ENCODE data around the gene SLC35F4. TPM values are rescaled to one million over a fixed set of nuclear protein-coding genes. Genes with fewer than 3 reads are reported as not detected.

Gene SLC35F4
- total RNA-seq, 1 donor from 2014 or later: not detected

DNA sequence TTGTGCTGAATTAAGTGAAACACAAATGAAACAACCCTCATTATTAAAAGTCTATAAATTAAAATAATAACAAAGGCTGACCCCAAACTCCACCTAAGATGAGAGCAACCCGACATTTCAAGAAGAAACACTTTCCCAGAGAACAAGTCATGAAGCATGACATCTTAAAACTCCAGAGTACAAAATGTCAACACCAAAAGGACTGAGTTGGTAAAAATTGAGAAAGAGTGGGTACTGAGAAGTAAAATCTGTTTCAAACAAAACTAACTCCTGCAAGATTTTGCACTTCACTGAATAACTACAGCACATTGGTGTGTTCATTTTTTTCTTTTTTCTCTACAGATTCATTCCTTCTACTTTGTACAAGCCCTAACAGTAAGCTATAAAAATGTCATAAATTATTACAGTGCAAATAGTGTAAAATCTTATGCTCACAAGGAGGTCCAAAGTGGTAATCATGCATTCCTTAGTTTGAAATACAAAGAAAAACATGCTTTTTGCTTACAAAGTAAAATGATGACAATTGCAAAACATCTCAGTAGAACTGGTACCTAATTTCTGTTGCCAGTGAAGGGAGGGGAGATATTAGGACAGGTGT is 31.8 kb downstream of the SLC35F4 start:
- Mint-ChIP-seq H3K27ac (ENCODE audit: unreplicated experiment) (no peak overlapping the region), H3K9me3 (ENCODE audit: unreplicated experiment) (no peaks in the 10 kb centered on the region), H3K27me3 (ENCODE audit: unreplicated experiment) (no peaks in the 10 kb centered on the region), H3K36me3 (ENCODE audit: unreplicated experiment) (no peaks in the 10 kb centered on the region), H3K4me3 (ENCODE audit: unreplicated experiment) (no peak overlapping the region), H3K4me1 (ENCODE audit: unreplicated experiment) (no peaks in the 10 kb centered on the region)
- TF ChIP-seq CTCF (IDR thresholded peaks at IDR 0.05): no peak
- no peak for DNase-seq (ENCODE audit: extremely low spot score, unreplicated experiment)

DNA sequence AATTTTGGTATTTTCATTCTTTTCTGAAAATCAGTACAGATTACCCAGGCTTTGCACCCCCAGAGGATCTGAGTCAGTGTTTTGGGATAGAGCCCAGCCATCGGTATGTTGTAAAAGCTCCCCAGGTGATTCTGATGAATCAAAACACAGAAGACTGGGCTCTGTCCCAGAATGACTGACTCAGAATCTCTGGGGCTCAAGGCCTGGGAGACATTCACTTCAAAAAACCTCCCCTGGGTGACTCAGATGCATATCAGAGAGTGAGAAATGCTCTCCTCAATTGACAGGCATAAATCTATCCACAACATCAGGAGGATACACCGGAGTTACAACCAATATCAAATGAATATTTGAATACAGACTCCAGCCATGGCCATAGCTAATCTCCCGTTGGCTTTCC is 32.6 kb downstream of the SLC35F4 start:
- Mint-ChIP-seq H3K4me3 (ENCODE audit: unreplicated experiment) (no peak overlapping the region), H3K4me1 (ENCODE audit: unreplicated experiment) (no peaks in the 10 kb centered on the region), H3K36me3 (ENCODE audit: unreplicated experiment) (no peaks in the 10 kb centered on the region), H3K27ac (ENCODE audit: unreplicated experiment) (no peak overlapping the region), H3K27me3 (ENCODE audit: unreplicated experiment) (no peaks in the 10 kb centered on the region), H3K9me3 (ENCODE audit: unreplicated experiment) (no peaks in the 10 kb centered on the region)
- DNase-seq (ENCODE audit: extremely low spot score, unreplicated experiment): no peak
- TF ChIP-seq CTCF (IDR thresholded peaks at IDR 0.05): no peak

DNA sequence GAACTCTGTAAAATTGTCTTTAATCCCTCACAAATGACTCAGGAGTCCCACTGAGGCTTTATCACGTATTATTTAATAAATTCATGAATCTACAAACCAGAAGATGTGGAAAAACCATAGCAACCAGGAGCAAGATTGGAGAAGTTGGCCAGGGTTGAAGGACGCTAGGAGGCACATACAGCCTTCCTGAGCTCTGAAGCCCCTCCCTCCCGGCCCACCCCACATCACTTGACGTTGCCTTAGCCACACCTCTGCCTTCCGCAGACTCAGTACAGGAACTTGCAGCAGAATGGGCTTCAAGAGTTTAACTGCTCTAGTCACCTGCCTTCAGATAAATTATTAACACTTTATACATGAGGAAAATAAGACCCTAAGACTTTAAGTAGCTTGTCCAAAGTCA is 33.9 kb downstream of the SLC35F4 start:
- Mint-ChIP-seq H3K4me3 (ENCODE audit: unreplicated experiment) (no peak overlapping the region), H3K9me3 (ENCODE audit: unreplicated experiment) (no peaks in the 10 kb centered on the region), H3K4me1 (ENCODE audit: unreplicated experiment) (no peaks in the 10 kb centered on the region), H3K27ac (ENCODE audit: unreplicated experiment) (no peak overlapping the region), H3K36me3 (ENCODE audit: unreplicated experiment) (no peaks in the 10 kb centered on the region), H3K27me3 (ENCODE audit: unreplicated experiment) (no peaks in the 10 kb centered on the region)
- TF ChIP-seq CTCF (IDR thresholded peaks at IDR 0.05): no peak
- no peak for DNase-seq (ENCODE audit: extremely low spot score, unreplicated experiment)

- Mint-ChIP-seq H3K27ac (ENCODE audit: unreplicated experiment) (no peak overlapping the region), H3K27me3 (ENCODE audit: unreplicated experiment) (no peaks in the 10 kb centered on the region), H3K9me3 (ENCODE audit: unreplicated experiment) (no peaks in the 10 kb centered on the region), H3K36me3 (ENCODE audit: unreplicated experiment) (no peaks in the 10 kb centered on the region), H3K4me3 (ENCODE audit: unreplicated experiment) (no peak overlapping the region), H3K4me1 (ENCODE audit: unreplicated experiment) (no peaks in the 10 kb centered on the region)
- no peak for TF ChIP-seq CTCF (IDR thresholded peaks at IDR 0.05)
- DNase-seq (ENCODE audit: extremely low spot score, unreplicated experiment): no peak
Measured at GRCh38 chr14:57828713-57829112, 37.2 kb downstream of the SLC35F4 start.

GRCh38 chr14:57823015-57823660 is 42.8 kb downstream of the SLC35F4 start:
- no peak for TF ChIP-seq CTCF (IDR thresholded peaks at IDR 0.05)
- H3K36me3 Mint-ChIP-seq (ENCODE audit: unreplicated experiment): no peaks in the 10 kb centered on the region
- no peak overlapping the region for H3K27ac Mint-ChIP-seq (ENCODE audit: unreplicated experiment)
- H3K27me3 Mint-ChIP-seq (ENCODE audit: unreplicated experiment): no peaks in the 10 kb centered on the region
- H3K9me3 Mint-ChIP-seq (ENCODE audit: unreplicated experiment): no peaks in the 10 kb centered on the region
- no peaks in the 10 kb centered on the region for H3K4me1 Mint-ChIP-seq (ENCODE audit: unreplicated experiment)
- no peak overlapping the region for H3K4me3 Mint-ChIP-seq (ENCODE audit: unreplicated experiment)
- DNase-seq (ENCODE audit: extremely low spot score, unreplicated experiment): no peak

Data from osteocyte (in vitro differentiated cells).